BJ (cell line): ENCODE results near the gene SNX9. TPM values are rescaled to one million over a fixed set of nuclear protein-coding genes. Genes with fewer than 3 reads are reported as not detected.

Source experiments
- CTCF ChIA-PET: fragments of 350-600 bp; formaldehyde crosslinking; extraction: SDS; loops from one replicate; lab custom pipeline; 2021; ENCODE audit warnings: antibody characterized with exemption, inconsistent platforms; lab: Yijun Ruan, JAX
- POLR2A ChIA-PET: fragments of 300-600 bp; sonication (Branson Sonifier 250); formaldehyde crosslinking; extraction: SDS; loops from one replicate; lab custom pipeline; 2021; ENCODE audit warnings: antibody characterized with exemption; lab: Charles Lee
- DNase-seq: peaks from one replicate; pipeline ENCODE4 v3.0.0-alpha.2; 2011; ENCODE audit warnings: low read depth
- H3K27me3 ChIP-seq: 2 replicates; pipeline ENCODE4 v1.6.0; 2011; ENCODE audit warnings: low read length; ENCODE audit not compliant: control insufficient read depth, insufficient read depth
- H3K36me3 ChIP-seq: 2 replicates; pipeline ENCODE4 v1.5.1; 2011; ENCODE audit warnings: low read length; ENCODE audit not compliant: control insufficient read depth, insufficient read depth
- H3K4me3 ChIP-seq: 2 replicates; pipeline ENCODE4 v1.5.1; 2011; ENCODE audit warnings: low read depth, mild to moderate bottlenecking, control low read depth, low read length
- polyA plus RNA-seq: library from polyadenylated mRNA; depleted of rRNA; stranded (reverse); fragments of >200 nt; gene quantifications from 2 replicates; pipeline ENCODE4 v1.2.3, GENCODE V29; 2011
- TF ChIP-seq, protein P1 (sequence below): IDR thresholded peaks from 2 replicates; pipeline ENCODE4 v1.5.1; 2011; ENCODE audit warnings: low read depth, mild to moderate bottlenecking, control low read depth, inconsistent platforms, low read length, moderate library complexity; ENCODE audit not compliant: insufficient read depth

SNX9 gene
- polyA plus RNA-seq, 1 experiment = 75.1 TPM

DNA sequence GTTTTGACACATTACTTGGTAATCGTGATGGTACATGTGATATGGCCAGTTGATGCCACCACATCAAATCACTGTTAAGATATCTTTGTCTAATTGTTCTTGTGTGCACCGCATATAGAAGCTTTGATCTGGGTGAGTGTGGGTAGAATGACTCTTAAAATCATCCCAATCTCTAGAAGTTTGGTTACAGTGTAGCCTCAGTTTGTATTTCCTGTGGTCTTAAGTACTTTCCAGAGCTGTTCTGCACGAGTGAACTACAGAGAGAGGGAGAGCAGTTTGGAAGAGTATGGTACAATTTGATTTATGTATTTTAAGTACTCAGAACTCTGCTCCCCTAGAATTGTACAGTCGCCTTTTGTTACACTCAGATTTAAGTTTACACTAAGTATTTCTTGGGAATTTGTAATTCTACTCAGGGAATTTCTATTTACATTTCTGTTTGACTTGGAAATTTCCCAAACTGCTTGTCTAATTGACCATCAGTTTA is 37.5 kb downstream of the SNX9 start:
- POLR2A ChIA-PET = no interaction called here

DNA sequence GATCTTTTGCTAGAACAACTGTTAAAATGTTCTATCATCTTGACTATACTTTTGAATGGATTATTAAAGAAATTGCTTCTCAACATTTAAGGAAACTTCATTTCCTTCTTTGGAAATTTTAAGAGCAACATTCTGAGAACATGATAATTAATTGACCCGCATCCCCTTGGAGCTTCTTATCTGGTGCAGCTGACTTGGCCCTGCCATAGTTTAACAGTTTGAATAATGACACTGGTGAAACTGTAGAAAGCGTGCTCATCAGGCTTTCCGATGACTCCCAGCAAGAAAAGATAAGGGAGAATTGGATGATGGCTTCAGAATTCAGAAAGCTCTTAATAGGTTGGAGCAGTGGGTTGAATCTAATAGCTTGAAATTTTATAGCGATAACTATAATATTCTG is 38.1 kb downstream of the SNX9 start:
- Histone ChIP-seq H3K36me3 (no peaks in the 10 kb centered on the region), H3K27me3 (no peaks in the 10 kb centered on the region), H3K4me3 (no peak overlapping the region)
- no peak for DNase-seq
- POLR2A ChIA-PET = no interaction called here
- CTCF ChIA-PET = interaction anchor here (1.4 to 2.2 kb wide), 2 partner anchors 10 to 12 kb away, joined by 4 to 7 read pairs; no protein-coding TSS in a partner anchor
- TF ChIP-seq, protein P1, sequence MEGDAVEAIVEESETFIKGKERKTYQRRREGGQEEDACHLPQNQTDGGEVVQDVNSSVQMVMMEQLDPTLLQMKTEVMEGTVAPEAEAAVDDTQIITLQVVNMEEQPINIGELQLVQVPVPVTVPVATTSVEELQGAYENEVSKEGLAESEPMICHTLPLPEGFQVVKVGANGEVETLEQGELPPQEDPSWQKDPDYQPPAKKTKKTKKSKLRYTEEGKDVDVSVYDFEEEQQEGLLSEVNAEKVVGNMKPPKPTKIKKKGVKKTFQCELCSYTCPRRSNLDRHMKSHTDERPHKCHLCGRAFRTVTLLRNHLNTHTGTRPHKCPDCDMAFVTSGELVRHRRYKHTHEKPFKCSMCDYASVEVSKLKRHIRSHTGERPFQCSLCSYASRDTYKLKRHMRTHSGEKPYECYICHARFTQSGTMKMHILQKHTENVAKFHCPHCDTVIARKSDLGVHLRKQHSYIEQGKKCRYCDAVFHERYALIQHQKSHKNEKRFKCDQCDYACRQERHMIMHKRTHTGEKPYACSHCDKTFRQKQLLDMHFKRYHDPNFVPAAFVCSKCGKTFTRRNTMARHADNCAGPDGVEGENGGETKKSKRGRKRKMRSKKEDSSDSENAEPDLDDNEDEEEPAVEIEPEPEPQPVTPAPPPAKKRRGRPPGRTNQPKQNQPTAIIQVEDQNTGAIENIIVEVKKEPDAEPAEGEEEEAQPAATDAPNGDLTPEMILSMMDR = no peak

More for the DNA sequence above, 37.5 kb downstream of the SNX9 start:
- TF ChIP-seq, protein P1 = no peak
- Histone ChIP-seq H3K27me3 (no peaks in the 10 kb centered on the region), H3K36me3 (no peaks in the 10 kb centered on the region), H3K4me3 (no peak overlapping the region)
- no peak for DNase-seq
- CTCF ChIA-PET = interaction anchor here (1.4 kb wide), 1 partner anchor 9 kb away, joined by 4 read pairs; no protein-coding TSS in a partner anchor

DNA sequence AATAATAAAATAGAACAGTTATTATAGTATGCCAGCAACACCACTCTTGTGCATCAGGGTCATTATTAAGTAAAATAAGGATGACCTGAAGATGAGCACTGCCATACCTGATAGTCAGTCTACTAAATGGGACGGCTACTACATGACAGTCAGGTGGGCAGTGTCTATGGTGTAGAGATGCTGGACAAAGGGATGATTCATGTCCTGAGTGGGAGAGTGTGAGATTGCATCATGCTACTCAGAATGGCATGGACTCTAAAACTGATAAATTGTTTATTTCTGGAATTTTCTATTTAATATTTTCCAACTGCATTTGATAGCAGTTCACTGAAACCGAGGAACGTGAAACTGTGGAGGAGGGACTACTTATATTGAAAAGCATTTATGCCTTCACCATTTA is 38.8 kb downstream of the SNX9 start:
- TF ChIP-seq, protein P1 = no peak
- no peak for DNase-seq
- H3K4me3 ChIP-seq = no peak overlapping the region
- H3K27me3 ChIP-seq = no peaks in the 10 kb centered on the region
- ChIA-PET POLR2A (no interaction called here), CTCF (interaction anchor here (0.6 to 2.2 kb wide), 2 partner anchors 10 to 12 kb away, joined by 3 to 7 read pairs; no protein-coding TSS in a partner anchor)
- H3K36me3 ChIP-seq = no peaks in the 10 kb centered on the region

DNA sequence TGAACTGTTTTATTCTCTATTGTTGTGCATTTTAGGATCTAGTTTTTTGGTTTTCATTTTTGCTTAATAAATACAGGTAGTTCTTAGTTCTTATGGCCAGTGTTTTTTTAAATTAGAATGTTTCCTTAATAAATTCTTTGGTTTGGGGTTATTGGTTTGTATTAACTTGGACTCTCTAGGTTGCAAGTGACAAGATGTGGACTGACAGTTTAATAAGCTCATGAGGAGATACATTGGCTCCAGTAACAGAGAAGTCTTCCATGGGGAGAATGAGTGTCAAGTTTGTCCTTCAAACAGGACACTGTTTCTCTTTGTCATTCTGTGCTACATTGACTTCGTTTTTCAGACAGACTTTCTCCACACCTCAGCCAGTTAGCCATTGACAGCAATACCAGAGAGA is 39.7 kb downstream of the SNX9 start:
- Histone ChIP-seq H3K27me3 (no peaks in the 10 kb centered on the region), H3K36me3 (no peaks in the 10 kb centered on the region), H3K4me3 (no peak overlapping the region)
- ChIA-PET POLR2A (no interaction called here), CTCF (interaction anchor here (1.3 to 2.2 kb wide), 2 partner anchors 11 to 12 kb away, joined by 3 to 7 read pairs; no protein-coding TSS in a partner anchor)
- TF ChIP-seq, protein P1 = no peak
- DNase-seq = no peak

DNA sequence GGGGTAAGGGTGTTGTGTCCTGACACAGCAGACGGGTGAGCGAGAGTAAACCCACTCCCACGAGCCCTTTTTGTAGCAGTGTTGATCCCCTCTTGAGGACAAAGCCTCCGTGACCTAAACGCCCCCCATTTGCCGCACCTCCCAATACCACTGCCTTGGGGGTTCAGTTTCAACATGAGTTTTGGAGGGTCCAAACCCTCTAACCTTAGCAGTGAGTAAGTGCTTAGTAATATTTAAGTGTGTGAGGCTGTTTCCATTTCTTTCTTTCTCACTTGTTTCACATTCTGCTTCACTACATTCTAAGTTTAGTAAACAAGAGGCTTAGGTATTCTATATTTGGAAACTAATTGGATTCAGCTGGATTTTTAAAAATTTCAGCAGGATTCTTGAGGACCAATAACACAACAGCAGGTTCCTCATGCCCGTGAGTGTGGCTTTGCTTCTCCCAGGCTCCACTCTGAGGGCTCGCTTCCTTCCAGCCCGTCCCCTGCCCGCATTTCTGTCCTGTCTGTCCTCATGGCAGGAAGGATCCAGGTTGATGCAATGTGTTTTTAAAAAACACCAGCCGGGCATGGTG is 41.2 kb downstream of the SNX9 start:
- TF ChIP-seq, protein P1 = no peak
- ChIA-PET POLR2A (no interaction called here), CTCF (interaction anchor here (1.2 kb wide), 1 partner anchor 9 kb away, joined by 3 read pairs; no protein-coding TSS in a partner anchor)
- Histone ChIP-seq H3K27me3 (no peaks in the 10 kb centered on the region), H3K4me3 (no peak overlapping the region), H3K36me3 (no peaks in the 10 kb centered on the region)
- no peak for DNase-seq
